ENCODE results near the gene NR4A2.

GRCh38 chr2:156320486-156321098 is 11.9 kb downstream of the NR4A2 start:
- TF ChIP-seq CTCF (conservative IDR thresholded peaks at IDR 0.05; ENCODE audit: low read depth, low read length) = no peak
- TF ChIP-seq EZH2 (IDR thresholded peaks at IDR 0.05; ENCODE audit: low read length, unreplicated experiment) = no peak
- TF ChIP-seq EZH2phosphoT487 (IDR thresholded peaks at IDR 0.05; ENCODE audit: borderline replicate concordance, low read length) = no peak

Data from PC-3 (cell line).